Measurements from ENCODE around the gene PTPRT.

PTPRT gene

GRCh38 chr20:42080956-42081355 is 1108.8 kb downstream of the PTPRT start:
- DNase-seq: no peak
- H3K4me1 Mint-ChIP-seq: no peaks in the 10 kb centered on the region
- TF ChIP-seq, protein P1, sequence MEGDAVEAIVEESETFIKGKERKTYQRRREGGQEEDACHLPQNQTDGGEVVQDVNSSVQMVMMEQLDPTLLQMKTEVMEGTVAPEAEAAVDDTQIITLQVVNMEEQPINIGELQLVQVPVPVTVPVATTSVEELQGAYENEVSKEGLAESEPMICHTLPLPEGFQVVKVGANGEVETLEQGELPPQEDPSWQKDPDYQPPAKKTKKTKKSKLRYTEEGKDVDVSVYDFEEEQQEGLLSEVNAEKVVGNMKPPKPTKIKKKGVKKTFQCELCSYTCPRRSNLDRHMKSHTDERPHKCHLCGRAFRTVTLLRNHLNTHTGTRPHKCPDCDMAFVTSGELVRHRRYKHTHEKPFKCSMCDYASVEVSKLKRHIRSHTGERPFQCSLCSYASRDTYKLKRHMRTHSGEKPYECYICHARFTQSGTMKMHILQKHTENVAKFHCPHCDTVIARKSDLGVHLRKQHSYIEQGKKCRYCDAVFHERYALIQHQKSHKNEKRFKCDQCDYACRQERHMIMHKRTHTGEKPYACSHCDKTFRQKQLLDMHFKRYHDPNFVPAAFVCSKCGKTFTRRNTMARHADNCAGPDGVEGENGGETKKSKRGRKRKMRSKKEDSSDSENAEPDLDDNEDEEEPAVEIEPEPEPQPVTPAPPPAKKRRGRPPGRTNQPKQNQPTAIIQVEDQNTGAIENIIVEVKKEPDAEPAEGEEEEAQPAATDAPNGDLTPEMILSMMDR (IDR thresholded peaks at IDR 0.05): no peak
- H3K9me3 Mint-ChIP-seq: no peaks in the 10 kb centered on the region
- H3K36me3 Mint-ChIP-seq (ENCODE audit: low read depth): no peaks in the 10 kb centered on the region
- no peak overlapping the region for H3K4me3 Mint-ChIP-seq
- H3K27me3 Mint-ChIP-seq (ENCODE audit: low read depth, poor library complexity): peaks cover 14% of the 10 kb centered on the region
- no peak overlapping the region for H3K27ac Mint-ChIP-seq

DNA sequence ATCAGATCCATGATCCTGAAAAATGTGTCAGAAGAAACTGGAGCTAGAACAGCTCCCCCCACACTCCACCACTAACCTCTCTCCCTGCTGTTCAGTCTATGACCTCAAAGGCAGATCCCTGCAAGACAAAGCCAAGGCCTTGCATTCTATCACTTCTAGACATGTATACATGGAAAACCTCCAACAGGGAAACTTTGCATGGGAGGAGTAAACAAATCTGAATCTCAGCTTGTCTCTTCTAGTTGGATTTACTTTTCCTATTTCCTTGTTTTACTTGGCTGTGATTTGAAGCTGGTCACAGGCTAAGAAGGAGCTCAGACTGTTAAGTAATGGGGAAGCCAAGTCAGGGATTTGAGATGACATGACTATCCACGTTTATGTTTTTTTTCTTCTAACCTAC is 1114.8 kb downstream of the PTPRT start:
- Mint-ChIP-seq H3K4me1 (no peaks in the 10 kb centered on the region), H3K36me3 (ENCODE audit: low read depth) (no peaks in the 10 kb centered on the region), H3K27me3 (ENCODE audit: low read depth, poor library complexity) (no peaks in the 10 kb centered on the region), H3K9me3 (no peaks in the 10 kb centered on the region), H3K27ac (no peak overlapping the region), H3K4me3 (no peak overlapping the region)
- TF ChIP-seq, protein P1 (IDR thresholded peaks at IDR 0.05): no peak
- no peak for DNase-seq

DNA sequence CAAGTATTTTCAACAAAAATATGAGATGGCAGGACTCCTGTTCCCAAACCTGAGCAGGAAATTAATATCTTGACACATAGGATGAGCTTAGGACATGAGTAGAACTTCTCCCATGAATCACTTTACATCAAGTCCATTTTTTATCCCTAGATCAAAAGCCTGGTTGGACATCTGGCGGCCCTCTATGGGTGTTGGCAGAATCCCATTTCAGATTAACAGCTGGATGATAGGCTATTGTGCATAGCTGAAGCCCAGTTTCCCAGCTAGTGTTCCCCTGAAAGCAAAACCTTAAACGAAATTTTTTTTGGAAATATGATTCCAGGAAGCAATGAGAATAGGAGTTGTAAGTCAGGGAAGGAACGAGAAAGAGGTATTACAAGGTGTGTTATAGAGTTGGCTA is 1122.1 kb downstream of the PTPRT start:
- Mint-ChIP-seq H3K27me3 (ENCODE audit: low read depth, poor library complexity) (peaks cover 4% of the 10 kb centered on the region), H3K36me3 (ENCODE audit: low read depth) (no peaks in the 10 kb centered on the region), H3K4me3 (no peak overlapping the region), H3K4me1 (peaks cover 8% of the 10 kb centered on the region), H3K27ac (no peak overlapping the region), H3K9me3 (no peaks in the 10 kb centered on the region)
- TF ChIP-seq, protein P1 (IDR thresholded peaks at IDR 0.05): no peak
- DNase-seq: no peak

GRCh38 chr20:42067174-42067573 is 1122.5 kb downstream of the PTPRT start:
- Mint-ChIP-seq H3K27ac (no peak overlapping the region), H3K36me3 (ENCODE audit: low read depth) (no peaks in the 10 kb centered on the region), H3K4me3 (no peak overlapping the region), H3K4me1 (peaks cover 8% of the 10 kb centered on the region), H3K9me3 (no peaks in the 10 kb centered on the region), H3K27me3 (ENCODE audit: low read depth, poor library complexity) (peaks cover 4% of the 10 kb centered on the region)
- no peak for DNase-seq
- TF ChIP-seq, protein P1 (IDR thresholded peaks at IDR 0.05): no peak

GRCh38 chr20:42063141-42063540 is 1126.6 kb downstream of the PTPRT start:
- TF ChIP-seq, protein P1 (IDR thresholded peaks at IDR 0.05): no peak
- no peaks in the 10 kb centered on the region for H3K36me3 Mint-ChIP-seq (ENCODE audit: low read depth)
- H3K4me3 Mint-ChIP-seq: no peak overlapping the region
- peak overlapping the region; percentile 46 for H3K27ac Mint-ChIP-seq
- no peaks in the 10 kb centered on the region for H3K9me3 Mint-ChIP-seq
- H3K4me1 Mint-ChIP-seq: peaks cover 8% of the 10 kb centered on the region
- DNase-seq: no peak
- H3K27me3 Mint-ChIP-seq (ENCODE audit: low read depth, poor library complexity): peaks cover 4% of the 10 kb centered on the region

- Mint-ChIP-seq H3K4me3 (no peak overlapping the region), H3K36me3 (ENCODE audit: low read depth) (no peaks in the 10 kb centered on the region), H3K4me1 (no peaks in the 10 kb centered on the region), H3K27me3 (ENCODE audit: low read depth, poor library complexity) (peaks cover 20% of the 10 kb centered on the region), H3K27ac (no peak overlapping the region), H3K9me3 (no peaks in the 10 kb centered on the region)
- DNase-seq: no peak
- TF ChIP-seq, protein P1 (IDR thresholded peaks at IDR 0.05): no peak
These were observed 1136.4 kb downstream of the PTPRT start for GRCh38 chr20:42053350-42053749.

Measured in nephron progenitor cell (in vitro differentiated cells).